ENCODE results near the gene CDC42SE2. TPM values are rescaled to one million over a fixed set of nuclear protein-coding genes. Genes with fewer than 3 reads are reported as not detected.
A peak's percentile ranks its signal among the peaks of the same experiment; 100 is the strongest.

The CDC42SE2 gene
- total and polyA plus RNA-seq, 10 donors, result 49.6 to 128 (median 102) TPM

DNA sequence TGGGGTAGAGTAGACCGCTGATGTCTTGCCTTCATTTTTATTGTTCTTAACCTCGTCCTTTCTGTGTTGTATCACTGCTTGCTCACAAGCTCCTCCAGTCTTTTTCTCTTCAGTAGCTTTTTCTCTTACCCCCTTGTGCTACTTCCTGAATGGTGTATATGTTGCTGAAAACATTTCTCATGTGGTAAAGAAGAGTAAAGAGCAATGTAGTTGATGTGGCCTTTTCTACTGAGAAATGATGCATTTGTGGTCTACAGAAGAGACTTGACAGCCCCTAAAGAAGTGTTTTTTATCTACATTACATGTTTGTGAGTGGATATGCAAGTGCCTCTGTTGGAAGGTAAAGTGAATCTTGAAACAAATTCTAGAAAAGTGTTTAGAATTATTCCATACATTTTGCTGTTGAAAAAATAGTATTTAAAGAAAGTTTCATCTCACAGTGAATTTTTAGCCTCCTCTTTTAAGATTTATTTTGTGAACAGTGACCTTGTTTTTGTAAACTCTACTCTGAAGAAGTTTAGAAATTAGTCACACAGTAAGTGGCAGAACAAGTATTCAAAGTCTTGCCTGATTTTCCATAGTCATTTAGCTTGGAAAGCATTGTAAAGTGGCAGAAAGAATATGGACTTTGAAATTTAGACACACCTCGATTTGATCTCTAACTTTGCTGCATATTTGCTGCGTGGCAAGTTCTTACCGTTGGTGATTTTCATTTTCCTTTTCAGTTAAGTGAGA, 17.4 kb downstream of the CDC42SE2 start:
- H3K4me3 ChIP-seq, result peak overlapping the region in 2 of 8 donors; percentile 1 to 37
- WGBS, 5 donors, result 42 to 50% (median 47%) methylated on average over 5 of the region's 5 CpGs
- DNase-seq, result no peak
- H3K9me3 ChIP-seq, result no peaks in the 10 kb centered on the region
- intact Hi-C loops (cut with DNase I; ENCODE audit: low total_unique reads), result no loop called here
- TF ChIP-seq POLR2A (IDR thresholded peaks at IDR 0.05), result no peak
- TF ChIP-seq POLR2AphosphoS5 (IDR thresholded peaks at IDR 0.05), result peak in 1 of 3 donors; percentile 8
- TF ChIP-seq, protein P1, sequence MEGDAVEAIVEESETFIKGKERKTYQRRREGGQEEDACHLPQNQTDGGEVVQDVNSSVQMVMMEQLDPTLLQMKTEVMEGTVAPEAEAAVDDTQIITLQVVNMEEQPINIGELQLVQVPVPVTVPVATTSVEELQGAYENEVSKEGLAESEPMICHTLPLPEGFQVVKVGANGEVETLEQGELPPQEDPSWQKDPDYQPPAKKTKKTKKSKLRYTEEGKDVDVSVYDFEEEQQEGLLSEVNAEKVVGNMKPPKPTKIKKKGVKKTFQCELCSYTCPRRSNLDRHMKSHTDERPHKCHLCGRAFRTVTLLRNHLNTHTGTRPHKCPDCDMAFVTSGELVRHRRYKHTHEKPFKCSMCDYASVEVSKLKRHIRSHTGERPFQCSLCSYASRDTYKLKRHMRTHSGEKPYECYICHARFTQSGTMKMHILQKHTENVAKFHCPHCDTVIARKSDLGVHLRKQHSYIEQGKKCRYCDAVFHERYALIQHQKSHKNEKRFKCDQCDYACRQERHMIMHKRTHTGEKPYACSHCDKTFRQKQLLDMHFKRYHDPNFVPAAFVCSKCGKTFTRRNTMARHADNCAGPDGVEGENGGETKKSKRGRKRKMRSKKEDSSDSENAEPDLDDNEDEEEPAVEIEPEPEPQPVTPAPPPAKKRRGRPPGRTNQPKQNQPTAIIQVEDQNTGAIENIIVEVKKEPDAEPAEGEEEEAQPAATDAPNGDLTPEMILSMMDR (IDR thresholded peaks at IDR 0.05 in 8 of 11, conservative IDR thresholded peaks at IDR 0.05 in 3 of 11), result no peak
- no peaks in the 10 kb centered on the region for H3K27me3 ChIP-seq (replicated peaks in 1 of 7)
- peaks cover 50 to 98% (median 91%) of the 10 kb centered on the region in 6 donors for H3K4me1 ChIP-seq
- peak overlapping the region; percentile 40 to 80 (median 74) for H3K27ac ChIP-seq
- H3K36me3 ChIP-seq, result peaks cover 0 to 7% (median 0%) of the 10 kb centered on the region in 6 donors

DNA sequence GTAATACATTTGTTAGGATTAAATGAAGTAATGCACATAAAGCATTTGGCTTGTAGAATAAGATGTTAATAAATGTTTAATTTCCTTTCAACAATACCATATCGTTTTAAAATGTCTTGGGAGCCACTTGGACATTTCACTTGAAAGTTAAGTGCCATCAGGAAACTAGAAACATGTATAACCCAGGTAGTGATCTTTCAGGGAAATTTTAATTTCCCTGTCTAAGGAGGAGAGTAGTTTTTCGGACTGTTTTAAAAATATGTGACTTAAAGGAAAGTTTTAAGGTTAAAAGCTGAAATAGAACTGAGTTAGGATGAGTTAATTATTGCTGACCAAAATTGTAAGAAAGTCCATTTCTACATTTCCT, 18.0 kb downstream of the CDC42SE2 start:
- peak overlapping the region in 2 of 8 donors; percentile 1 to 37 for H3K4me3 ChIP-seq
- peaks cover 0 to 13% (median under 1%) of the 10 kb centered on the region in 6 donors for H3K36me3 ChIP-seq
- H3K9me3 ChIP-seq, result no peaks in the 10 kb centered on the region
- no peaks in the 10 kb centered on the region for H3K27me3 ChIP-seq (replicated peaks in 1 of 7)
- DNase-seq, result no peak
- intact Hi-C loops (cut with DNase I; ENCODE audit: low total_unique reads), result no loop called here
- 43 to 53% (median 48%) methylated on average over 2 of the region's 2 CpGs for WGBS, 5 donors
- peak overlapping the region; percentile 49 to 80 (median 74) for H3K27ac ChIP-seq
- peaks cover 46 to 98% (median 90%) of the 10 kb centered on the region in 6 donors for H3K4me1 ChIP-seq
- TF ChIP-seq, protein P1 (IDR thresholded peaks at IDR 0.05 in 8 of 11, conservative IDR thresholded peaks at IDR 0.05 in 3 of 11), result no peak
- TF ChIP-seq POLR2A (IDR thresholded peaks at IDR 0.05) (no peak), POLR2AphosphoS5 (IDR thresholded peaks at IDR 0.05) (no peak)

DNA sequence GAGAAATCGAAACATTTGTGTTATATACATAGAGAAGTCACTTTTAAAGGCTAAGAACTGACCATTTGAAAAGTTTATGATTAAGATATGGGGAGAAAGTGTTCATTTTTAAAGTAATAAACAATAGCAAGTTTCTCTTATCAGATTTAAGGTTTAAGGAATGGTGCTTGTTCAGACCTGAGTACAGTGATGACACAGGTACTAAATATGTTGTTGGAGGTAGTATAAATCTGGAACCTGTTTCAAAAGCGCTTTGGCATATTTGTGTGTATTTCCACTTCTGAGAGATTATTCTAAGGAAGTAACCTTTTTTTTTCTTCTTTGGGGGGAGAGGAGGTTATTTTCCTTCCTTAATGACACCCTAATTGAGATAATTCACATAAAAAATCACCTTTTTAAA, 18.4 kb downstream of the CDC42SE2 start:
- H3K4me1 ChIP-seq, result peaks cover 44 to 98% (median 91%) of the 10 kb centered on the region in 6 donors
- H3K36me3 ChIP-seq, result peaks cover 0 to 17% (median 2%) of the 10 kb centered on the region in 6 donors
- H3K27me3 ChIP-seq (replicated peaks in 1 of 7), result no peaks in the 10 kb centered on the region
- H3K9me3 ChIP-seq, result no peaks in the 10 kb centered on the region
- intact Hi-C loops (cut with DNase I; ENCODE audit: low total_unique reads), result no loop called here
- H3K27ac ChIP-seq, result peak overlapping the region; percentile 49 to 80 (median 74)
- DNase-seq, result no peak
- TF ChIP-seq POLR2AphosphoS5 (IDR thresholded peaks at IDR 0.05) (no peak), POLR2A (IDR thresholded peaks at IDR 0.05) (no peak)
- TF ChIP-seq, protein P1 (IDR thresholded peaks at IDR 0.05 in 8 of 11, conservative IDR thresholded peaks at IDR 0.05 in 3 of 11), result no peak
- WGBS, 5 donors, result 53 to 78% (median 57%) methylated on average over 2 of the region's 2 CpGs
- H3K4me3 ChIP-seq, result peak overlapping the region in 1 of 8 donors; percentile 37

DNA sequence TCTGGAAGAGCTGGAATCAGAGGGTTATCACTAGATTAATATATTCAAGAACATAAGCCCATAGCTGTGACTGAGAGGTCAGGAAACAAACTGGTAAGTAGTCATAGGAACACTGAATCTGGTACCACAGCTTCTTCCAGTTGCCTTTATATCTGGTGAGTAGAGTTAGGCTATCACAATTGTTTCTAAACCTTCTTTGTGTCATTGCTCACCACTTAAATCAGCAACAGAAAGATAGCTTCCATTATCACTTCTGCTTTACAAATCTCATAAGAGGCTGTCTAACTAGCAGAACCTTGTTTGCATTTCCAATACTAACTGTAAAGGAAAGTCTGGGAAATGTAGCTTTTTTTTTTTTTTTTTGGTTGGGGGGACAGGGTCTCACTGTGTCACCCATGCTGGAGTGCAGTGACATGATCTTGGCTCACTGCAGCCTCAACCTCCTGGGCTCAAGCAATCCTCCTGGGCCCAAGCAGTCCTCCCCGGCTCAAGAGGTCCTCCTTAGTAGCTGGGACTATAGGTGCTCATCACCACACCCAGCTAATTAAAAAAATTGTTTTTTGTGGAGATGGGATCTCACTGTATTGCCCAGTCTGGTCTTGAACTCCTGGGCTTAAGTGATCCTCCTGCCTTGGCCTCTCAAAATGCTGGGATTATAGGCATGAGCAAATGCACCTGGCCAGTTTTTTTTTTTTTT, 22.0 kb downstream of the CDC42SE2 start:
- Histone ChIP-seq H3K4me1 (peaks cover 40 to 100% (median 91%) of the 10 kb centered on the region in 6 donors), H3K4me3 (no peak overlapping the region), H3K36me3 (peaks cover 0 to 31% (median 8%) of the 10 kb centered on the region in 6 donors), H3K27ac (peak overlapping the region in 5 of 8 donors; percentile 4 to 80 (median 40)), H3K9me3 (no peaks in the 10 kb centered on the region), H3K27me3 (replicated peaks in 1 of 7) (no peaks in the 10 kb centered on the region)
- TF ChIP-seq POLR2A (IDR thresholded peaks at IDR 0.05), result no peak
- no peak for TF ChIP-seq POLR2AphosphoS5 (IDR thresholded peaks at IDR 0.05)
- TF ChIP-seq, protein P1 (IDR thresholded peaks at IDR 0.05 in 8 of 11, conservative IDR thresholded peaks at IDR 0.05 in 3 of 11), result no peak
- 80 to 100% (median 94%) methylated on average over 1 of the region's 1 CpG for WGBS, 5 donors
- DNase-seq, result no peak
- intact Hi-C loops (cut with DNase I; ENCODE audit: low total_unique reads), result no loop called here

All from spleen (tissue), 11 donors.